ENCODE results near the gene EHF.
A peak's percentile ranks its signal among the peaks of the same experiment; 100 is the strongest.

Gene EHF

DNA sequence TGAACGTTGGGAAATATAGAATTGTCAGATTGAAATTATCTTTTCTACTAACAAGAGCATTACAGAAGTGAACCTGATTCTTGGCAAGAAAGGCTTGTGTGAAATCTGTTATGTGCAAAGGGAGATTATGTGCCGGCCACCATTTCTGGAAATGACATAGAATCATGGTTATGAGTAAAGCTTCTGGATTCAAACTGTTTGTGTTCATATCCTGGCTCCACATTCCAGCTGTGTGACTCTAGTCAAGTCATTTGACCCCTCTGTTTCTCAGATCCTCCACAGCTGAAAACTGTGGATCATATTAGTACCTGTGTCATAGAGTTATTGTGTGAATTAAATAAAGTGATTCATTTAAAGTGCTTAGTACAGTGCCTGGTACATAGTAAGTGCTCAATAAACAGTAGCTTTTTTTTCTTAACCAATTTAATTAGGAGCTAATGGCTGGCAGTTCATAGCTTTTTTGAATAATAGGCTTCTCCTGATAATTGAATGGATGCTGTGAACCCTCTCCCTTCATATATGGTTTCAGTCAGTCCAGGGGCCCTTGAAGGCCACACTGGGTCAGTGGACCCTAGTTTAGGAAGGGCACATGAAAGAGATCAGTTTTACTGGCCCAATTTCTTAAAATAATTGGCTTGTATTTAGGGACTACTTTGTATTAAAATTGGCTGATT is 34.6 kb downstream of the EHF start:
- DNase-seq (ENCODE audit: low read depth): peak; percentile 14

DNA sequence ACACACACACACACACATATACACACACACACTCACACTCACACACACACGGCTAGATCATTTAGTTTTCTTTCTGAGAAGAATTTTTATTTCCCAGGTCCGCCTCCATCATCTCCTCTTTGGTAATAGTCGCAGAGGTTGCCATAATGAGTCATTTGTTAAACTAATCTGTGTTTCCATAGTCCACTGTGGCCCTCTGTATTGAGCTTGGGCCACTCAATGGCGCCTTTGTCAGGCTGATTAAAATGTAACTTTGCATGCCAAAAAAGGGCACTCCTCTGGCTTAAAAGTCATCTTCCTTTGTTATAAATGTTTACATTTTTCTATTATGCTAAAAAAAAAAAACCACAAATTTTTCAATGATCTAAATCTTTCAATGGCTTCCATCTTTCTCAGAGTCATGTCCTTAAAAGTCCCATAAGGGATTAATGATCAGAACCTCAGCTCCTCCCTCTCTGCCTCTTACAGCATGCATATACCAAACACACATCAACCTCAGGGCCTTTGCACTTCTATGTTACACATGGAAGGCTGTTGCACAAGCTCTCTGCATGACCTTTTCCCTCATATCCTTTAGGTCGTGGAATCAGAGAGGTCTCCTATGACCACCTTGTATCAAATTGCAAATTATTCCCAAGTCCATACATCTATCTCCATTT is 35.3 kb downstream of the EHF start:
- H3K4me3 ChIP-seq (ENCODE audit: low read depth, low read length): no peak overlapping the region
- DNase-seq (ENCODE audit: low read depth): no peak

More for the DNA sequence above, 34.6 kb downstream of the EHF start:
- no peak overlapping the region for H3K4me3 ChIP-seq (ENCODE audit: low read depth, low read length)

DNA sequence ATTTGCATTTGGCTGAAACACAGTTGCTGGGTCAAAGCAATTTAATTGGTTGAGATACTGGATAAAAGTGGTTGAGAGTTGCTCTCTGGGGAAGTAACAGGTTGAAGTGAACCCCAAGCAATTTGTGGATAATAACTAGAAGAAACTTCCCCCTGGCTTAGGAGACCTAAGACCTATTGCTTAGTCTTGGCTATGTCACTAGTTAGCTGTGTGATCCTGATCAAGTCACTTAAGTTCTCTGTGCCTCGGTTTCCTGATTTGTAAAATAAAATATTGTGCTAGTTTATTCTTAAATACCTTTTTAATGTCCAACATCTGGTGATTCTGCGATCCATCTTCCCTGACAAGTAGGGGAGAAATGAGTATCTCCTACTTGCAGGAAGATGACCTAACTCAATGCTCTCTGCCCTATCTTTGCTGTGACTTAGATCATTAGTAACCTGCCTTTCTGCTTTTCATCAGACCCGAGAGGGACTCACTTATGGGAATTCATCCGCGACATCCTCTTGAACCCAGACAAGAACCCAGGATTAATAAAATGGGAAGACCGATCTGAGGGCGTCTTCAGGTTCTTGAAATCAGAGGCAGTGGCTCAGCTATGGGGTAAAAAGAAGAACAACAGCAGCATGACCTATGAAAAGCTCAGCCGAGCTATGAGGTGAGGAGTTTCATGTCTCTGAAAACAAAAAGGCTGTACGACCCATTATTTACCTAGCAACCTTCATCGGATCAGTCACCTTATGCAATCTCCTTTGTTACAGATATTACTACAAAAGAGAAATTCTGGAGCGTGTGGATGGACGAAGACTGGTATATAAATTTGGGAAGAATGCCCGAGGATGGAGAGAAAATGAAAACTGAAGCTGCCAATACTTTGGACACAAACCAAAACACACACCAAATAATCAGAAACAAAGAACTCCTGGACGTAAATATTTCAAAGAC is 37.5 kb downstream of the EHF start:
- no peak overlapping the region for H3K4me3 ChIP-seq (ENCODE audit: low read depth, low read length)
- no peak for DNase-seq (ENCODE audit: low read depth)

DNA sequence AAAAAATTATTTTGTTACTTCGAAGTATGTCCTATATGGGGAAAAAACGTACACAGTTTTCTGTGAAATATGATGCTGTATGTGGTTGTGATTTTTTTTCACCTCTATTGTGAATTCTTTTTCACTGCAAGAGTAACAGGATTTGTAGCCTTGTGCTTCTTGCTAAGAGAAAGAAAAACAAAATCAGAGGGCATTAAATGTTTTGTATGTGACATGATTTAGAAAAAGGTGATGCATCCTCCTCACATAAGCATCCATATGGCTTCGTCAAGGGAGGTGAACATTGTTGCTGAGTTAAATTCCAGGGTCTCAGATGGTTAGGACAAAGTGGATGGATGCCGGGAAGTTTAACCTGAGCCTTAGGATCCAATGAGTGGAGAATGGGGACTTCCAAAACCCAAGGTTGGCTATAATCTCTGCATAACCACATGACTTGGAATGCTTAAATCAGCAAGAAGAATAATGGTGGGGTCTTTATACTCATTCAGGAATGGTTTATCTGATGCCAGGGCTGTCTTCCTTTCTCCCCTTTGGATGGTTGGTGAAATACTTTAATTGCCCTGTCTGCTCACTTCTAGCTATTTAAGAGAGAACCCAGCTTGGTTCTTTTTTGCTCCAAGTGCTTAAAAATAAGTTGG is 38.3 kb downstream of the EHF start:
- H3K4me3 ChIP-seq (ENCODE audit: low read depth, low read length): no peak overlapping the region
- no peak for DNase-seq (ENCODE audit: low read depth)

DNA sequence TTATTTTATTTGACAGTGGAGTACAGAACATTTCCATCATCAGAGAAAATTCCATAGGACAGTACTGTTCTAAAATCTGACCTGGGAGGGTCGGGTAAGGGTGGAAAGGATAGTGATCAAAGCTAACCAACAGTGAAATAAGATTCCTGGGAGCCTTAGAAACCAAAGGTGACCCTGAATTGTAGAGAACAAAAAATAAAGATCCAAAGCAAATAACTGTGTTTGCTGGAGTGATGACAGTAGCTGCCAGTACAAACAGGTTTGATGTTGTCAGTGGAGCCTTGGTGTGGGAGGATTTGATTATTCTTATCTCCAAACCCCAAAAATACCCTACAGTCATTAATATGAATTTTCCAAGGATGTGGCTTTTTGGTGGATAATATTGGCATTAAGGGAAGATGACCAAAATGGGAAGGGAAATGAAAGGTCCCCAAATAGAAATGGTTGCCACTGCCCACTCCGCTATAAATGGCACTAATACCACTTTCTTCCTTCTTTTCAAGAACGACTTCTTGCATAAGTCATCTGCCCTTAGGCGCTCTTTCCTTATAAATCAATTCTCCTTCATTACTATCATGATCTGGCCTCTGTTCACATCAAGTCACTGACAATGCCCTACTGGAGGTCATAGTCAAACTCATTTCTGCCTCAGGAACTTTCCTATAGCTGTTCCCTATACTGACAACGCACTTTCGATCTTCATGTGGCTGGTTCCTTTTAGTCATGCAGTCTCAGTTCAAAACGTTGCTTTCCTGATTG is 44.4 kb downstream of the EHF start:
- H3K4me3 ChIP-seq (ENCODE audit: low read depth, low read length): no peak overlapping the region
- DNase-seq (ENCODE audit: low read depth): no peak

DNA sequence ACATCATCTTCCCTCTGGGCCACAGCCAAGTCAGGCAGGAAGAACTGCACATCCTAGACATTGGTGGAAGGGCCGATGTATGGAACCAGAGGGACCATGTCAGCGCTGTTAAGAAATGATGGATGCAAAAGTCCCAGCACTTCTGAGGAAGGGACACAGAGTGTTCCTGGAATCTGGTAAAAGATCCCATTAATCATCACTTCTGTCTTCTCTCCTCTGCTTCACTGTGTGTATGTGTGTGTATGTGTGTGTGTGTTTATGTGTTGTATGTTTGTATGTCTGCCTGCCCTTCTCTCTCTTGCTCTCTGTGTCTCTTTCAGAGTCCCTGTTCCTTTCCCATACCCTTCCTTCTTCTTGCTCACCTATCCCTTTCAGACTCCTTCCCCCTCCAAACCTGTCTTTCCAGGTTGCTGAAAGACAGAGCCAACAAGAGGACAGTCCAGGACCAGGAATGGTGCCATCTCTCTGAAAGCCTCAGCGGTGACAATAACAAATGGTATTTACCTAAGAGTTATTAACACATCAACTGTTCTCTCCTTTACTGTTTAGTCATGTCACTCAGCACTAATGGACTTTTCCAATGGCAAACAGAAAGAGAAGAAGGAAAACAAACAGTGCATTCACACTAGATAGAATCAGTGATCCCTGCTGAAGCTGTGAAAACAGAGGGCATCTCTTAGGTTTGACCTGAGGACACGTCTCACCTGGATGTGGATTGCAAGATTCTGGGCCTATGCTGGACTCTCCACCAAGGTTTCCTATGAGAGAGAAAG is 47.1 kb downstream of the EHF start:
- DNase-seq (ENCODE audit: low read depth): no peak
- no peak overlapping the region for H3K4me3 ChIP-seq (ENCODE audit: low read depth, low read length)

DNA sequence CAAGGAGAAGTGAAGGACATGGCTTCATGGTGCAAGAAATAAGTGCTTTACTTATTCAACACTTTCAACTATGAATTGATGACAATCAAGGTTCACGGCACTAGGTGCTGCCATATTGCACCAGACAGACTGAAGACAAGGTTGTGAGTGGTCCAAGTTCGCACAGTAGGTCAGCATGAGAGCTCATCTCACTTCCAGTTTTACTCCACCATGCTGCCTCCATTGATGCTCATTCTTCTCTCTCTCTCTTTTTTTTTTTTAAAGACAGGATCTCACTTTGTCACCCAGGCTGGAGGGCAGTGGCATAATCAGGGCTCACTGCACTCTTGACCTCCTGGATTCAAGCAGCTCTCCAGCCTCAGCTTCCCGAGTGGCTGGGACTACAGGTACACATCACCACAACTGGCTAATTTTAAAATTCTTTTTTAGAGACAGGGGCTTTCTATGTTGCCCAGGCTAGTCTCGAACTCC is 47.7 kb downstream of the EHF start:
- H3K4me3 ChIP-seq (ENCODE audit: low read depth, low read length): no peak overlapping the region
- no peak for DNase-seq (ENCODE audit: low read depth)

DNA sequence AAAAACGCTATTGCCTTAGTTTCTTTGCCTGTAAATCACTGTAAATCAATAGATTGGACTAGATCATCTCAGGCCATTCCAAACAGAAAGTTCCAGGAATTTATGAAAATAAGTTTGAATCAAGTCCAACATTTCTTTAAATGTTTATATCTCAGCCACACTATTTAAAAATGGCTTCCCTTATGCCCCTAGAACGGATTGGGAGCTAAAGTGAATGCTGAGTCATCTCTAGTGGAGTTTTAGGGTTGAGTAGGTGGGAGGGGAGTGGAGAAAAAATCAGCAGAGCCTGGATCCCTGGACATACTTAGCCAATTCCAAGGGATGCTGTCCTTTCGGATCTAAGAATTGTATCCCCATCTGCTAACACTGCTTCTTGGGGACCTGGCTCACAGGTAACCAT is 48.6 kb downstream of the EHF start:
- no peak for DNase-seq (ENCODE audit: low read depth)
- no peak overlapping the region for H3K4me3 ChIP-seq (ENCODE audit: low read depth, low read length)

DNA sequence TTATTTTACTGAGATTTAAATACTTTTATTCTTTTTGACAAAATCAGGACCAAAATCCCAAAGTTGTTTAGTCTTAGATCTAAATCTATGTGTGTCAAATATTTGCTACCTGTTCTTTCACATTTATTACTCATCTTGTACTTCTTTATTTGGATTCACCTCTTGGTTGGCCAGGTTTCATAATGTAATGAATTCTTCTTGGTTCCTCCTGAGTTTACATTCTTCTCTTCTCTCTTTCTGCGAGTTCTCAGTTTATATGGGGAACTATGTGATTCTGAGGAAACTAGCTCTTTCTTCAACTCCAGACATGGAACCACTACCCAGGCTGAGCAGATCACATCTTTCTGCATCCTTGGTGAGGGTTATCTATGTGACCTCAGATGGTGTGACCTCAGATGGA is 50.2 kb downstream of the EHF start:
- no peak overlapping the region for H3K4me3 ChIP-seq (ENCODE audit: low read depth, low read length)
- DNase-seq (ENCODE audit: low read depth): no peak

DNA sequence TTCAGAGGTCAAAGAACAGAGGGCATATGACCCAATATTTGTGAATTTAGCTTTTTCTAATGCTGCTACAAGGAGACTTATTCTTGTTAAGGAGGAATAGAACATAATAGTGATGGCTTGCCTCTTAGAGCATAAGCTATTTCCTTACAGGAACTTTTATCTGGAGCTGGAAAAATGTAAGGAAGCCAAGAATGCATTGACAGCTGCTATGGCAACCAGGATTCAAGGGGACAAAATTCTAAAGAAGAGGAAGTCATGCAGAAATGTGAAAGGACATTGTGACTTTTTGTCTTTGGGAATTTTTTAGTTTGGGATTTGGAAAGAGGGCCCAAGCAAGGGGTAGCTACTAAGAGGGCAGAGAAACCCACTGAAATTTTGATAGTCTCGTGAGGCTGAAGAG is 51.1 kb downstream of the EHF start:
- no peak overlapping the region for H3K4me3 ChIP-seq (ENCODE audit: low read depth, low read length)
- DNase-seq (ENCODE audit: low read depth): no peak

DNA sequence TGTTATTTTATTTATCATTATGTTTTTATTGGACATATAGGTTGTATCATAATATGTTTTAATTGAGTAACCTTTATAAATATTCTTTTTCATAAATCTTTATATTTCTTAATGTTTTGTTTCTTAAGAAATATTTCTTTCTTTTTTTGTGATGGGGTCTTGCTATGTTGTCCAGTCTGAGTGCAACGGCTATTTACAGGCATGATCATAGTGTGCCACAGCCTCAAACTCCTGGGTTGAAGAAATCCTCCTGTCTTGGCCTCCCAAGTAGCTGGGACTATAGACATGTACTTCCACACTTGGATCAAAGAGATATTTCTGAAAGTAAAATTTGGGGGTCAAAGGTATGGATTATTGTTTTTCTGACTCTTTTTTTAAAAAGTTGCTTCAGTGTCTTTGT is 53.1 kb downstream of the EHF start:
- no peak overlapping the region for H3K4me3 ChIP-seq (ENCODE audit: low read depth, low read length)
- no peak for DNase-seq (ENCODE audit: low read depth)

DNA sequence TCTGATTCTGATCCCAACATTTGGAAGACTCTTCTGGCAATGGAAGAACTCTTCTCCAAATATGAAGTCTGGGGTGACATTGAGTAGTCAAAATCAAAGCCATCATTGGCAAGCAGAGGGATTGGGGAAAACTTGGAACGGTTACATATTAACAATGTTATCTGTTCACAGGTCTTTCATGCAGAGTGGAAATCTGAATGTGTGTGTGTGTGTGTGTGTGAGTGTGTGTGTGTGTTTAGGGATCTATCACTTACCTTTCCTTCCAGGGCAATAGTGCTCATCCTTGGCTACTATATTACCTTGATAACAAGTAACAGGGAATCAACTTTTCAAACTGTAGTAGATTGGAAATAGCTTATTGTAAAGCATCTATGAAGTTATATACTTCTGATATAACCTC is 55.3 kb downstream of the EHF start:
- no peak for DNase-seq (ENCODE audit: low read depth)
- no peak overlapping the region for H3K4me3 ChIP-seq (ENCODE audit: low read depth, low read length)

DNA sequence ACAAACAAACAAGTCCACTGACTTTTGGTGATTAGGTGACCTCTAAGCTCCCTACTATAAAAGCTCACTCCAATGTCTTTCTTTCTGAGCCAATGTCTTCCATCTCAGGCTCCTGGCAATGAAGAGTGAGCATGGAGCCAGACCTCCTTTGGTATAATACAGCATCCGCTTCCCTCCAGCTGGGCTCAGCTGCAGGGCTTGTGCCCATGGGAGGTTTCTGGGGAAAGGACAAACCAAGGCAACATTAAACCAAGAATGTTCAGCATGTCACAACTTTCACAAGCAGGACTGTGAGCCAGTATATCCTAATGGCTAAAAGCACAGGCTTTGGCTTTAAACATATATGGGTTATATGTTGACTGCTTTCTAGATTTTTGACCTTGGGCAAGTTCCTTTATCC is 58.8 kb downstream of the EHF start:
- no peak for DNase-seq (ENCODE audit: low read depth)
- no peak overlapping the region for H3K4me3 ChIP-seq (ENCODE audit: low read depth, low read length)

DNA sequence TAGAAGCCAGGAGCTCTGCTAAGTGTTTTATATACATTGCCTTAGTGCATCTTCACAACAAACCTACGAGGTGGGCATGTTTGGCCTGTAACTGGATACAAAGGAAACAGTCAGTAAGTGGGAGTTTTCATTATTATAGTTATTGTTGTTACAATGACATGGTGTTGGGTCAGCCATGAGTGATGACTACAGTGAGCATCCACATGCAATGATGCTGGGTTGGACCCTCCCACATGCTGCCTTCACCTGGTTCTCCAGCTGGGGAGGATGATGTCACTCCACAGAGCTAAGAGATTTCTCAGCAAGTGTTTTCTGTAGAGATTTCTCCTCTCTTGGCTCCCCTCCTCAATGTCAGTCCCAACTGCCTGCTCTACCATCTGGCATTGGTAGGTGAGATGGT is 59.3 kb downstream of the EHF start:
- H3K4me3 ChIP-seq (ENCODE audit: low read depth, low read length): no peak overlapping the region
- no peak for DNase-seq (ENCODE audit: low read depth)

DNA sequence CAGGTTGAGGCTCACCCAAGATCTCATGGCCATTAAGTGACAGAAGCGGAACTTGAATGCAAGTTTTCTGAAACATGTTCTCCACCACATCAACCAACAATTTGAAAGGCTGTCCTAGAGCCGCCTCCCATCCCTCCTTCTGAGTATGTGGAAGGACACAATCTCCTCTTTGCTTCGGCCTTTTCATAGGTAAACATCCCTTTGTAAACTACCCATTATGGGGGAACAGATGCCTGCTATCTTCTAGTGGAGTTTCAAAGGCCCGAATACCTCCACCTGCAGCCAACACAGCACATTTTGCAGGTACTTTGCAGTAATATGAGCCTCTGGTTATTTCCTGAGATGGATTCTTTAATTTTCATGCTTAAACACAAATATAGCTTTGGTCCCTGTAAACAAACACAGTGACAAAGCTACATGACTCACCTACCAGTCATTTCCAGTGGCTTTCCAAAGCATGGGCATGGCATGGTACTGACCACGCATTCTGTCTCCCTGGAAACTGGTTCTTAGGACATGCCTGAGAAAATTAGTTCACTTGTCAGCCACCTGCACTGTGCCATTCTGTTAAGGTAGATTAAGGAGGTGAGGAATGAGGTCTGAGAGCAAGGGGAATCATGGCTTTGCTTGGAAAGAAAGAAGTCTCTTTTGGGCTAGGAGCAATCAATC is 60.2 kb downstream of the EHF start:
- no peak overlapping the region for H3K4me3 ChIP-seq (ENCODE audit: low read depth, low read length)
- no peak for DNase-seq (ENCODE audit: low read depth)

DNA sequence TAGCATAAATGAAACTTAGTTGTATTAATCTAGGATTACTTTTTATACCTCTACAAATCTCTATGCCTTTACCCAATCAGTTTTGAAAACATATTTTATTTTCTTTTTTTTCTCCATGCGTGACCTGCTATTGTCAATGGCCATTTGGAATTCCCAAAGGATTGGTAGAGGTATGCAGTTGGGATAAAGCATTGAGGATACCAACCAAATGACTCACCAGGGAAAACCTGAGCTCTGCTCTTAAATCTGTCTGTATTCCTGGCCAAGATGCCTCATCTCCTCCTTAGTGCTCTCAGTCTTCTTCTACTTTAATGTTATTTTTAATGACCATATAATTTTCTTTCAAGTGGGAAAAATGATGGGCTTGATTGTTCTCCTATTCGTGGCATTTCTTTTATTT is 61.9 kb downstream of the EHF start:
- no peak for DNase-seq (ENCODE audit: low read depth)
- no peak overlapping the region for H3K4me3 ChIP-seq (ENCODE audit: low read depth, low read length)

DNA sequence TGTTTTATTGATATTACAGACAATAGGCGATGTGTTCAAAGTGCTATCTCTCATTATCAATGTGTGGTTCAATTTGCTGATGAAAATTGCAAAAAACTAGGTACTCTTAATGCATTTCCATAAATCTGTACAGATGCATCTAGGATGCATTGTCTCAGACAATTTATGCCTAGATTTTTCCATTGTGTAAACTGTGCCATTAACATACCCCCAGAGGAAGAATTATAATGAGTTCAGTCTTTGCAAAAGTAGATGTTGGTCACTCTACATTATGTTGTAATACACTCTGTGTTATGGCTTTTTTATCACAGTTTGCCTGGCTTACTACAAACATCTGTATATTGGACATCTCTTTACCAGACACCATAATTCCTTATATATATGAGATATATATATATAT is 62.5 kb downstream of the EHF start:
- no peak overlapping the region for H3K4me3 ChIP-seq (ENCODE audit: low read depth, low read length)
- DNase-seq (ENCODE audit: low read depth): no peak

DNA sequence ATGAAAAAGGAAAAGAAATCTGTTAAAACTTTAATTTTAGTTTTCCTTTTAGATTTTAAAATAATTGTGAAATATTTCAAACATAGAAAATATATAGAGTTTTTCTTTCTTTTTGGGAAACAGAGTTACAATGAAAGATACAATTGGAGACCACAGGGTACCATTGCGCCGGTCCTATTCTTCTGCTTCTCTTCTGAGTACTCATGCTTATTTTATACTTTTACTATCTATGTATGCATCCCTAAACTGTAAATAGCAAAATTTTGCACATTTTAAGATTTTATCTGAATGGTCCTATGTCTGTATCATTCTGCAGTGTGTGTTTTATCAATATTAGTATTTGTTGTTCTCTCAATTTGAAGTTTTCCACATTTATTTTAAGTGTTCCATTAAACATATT is 65.0 kb downstream of the EHF start:
- no peak overlapping the region for H3K4me3 ChIP-seq (ENCODE audit: low read depth, low read length)
- DNase-seq (ENCODE audit: low read depth): no peak
